Neural crest cell (in vitro differentiated cells): ENCODE data around the gene PRR12. TPM values are rescaled to one million over a fixed set of nuclear protein-coding genes. Genes with fewer than 3 reads are reported as not detected.

Experiments used
- DNase-seq: peaks from one replicate; pipeline ENCODE4 v3.0.0; 2021; ENCODE audit warnings: low read depth, mixed read lengths, low spot score
- H3K27ac Mint-ChIP-seq: one replicate; pipeline ENCODE4 v1.8.0; 2021; ENCODE audit warnings: mild to moderate bottlenecking, mixed read lengths; ENCODE audit not compliant: unreplicated experiment
- H3K27me3 Mint-ChIP-seq: 2 replicates; pipeline ENCODE4 v1.8.0; 2021; ENCODE audit warnings: low read depth, mild to moderate bottlenecking, mixed read lengths
- H3K36me3 Mint-ChIP-seq: 2 replicates; pipeline ENCODE4 v1.8.0; 2021; ENCODE audit warnings: low read depth, mild to moderate bottlenecking, mixed read lengths
- H3K4me1 Mint-ChIP-seq: 2 replicates; pipeline ENCODE4 v1.8.0; 2021; ENCODE audit warnings: mixed read lengths
- H3K4me3 Mint-ChIP-seq: one replicate; pipeline ENCODE4 v1.8.0; 2021; ENCODE audit warnings: mild to moderate bottlenecking, mixed read lengths
- H3K9me3 Mint-ChIP-seq: 2 replicates; pipeline ENCODE4 v1.8.0; 2021; ENCODE audit warnings: mixed read lengths
- total RNA-seq: library from RNA; stranded (reverse); gene quantifications from 2 replicates; pipeline ENCODE4 v1.2.1, GENCODE V29; 2021
- TF ChIP-seq, protein P1 (sequence below): fragments of 200-600 bp; sonication (generic); conservative IDR thresholded peaks from 2 replicates; pipeline ENCODE4 v1.5.0; 2021; ENCODE audit warnings: antibody characterized with exemption, mild to moderate bottlenecking

PRR12 gene
- total RNA-seq, 1 donor from 2014 or later, result 51.7 TPM

DNA sequence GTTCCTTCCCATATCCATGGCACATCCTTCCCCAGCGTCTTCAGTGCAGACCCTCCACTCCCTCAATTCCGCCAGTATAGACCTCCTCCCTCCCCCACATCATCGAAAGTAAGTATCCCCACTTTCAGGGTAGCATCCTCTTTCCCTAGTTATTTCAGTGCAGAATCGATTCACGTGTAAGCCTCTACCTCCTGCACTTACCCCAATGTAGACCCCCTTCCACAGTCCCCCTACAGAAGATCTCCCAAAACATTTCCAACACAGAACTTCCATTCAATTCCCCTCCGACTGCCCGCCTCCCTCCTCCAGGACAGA lies 74.0 kb downstream of the PRR12 start:
- Mint-ChIP-seq H3K27ac (peak overlapping the region; percentile 97), H3K9me3 (no peaks in the 10 kb centered on the region), H3K27me3 (peaks cover 10% of the 10 kb centered on the region), H3K4me3 (peak overlapping the region; percentile 98), H3K4me1 (peaks cover 41% of the 10 kb centered on the region), H3K36me3 (peaks cover 10% of the 10 kb centered on the region)
- TF ChIP-seq, protein P1, sequence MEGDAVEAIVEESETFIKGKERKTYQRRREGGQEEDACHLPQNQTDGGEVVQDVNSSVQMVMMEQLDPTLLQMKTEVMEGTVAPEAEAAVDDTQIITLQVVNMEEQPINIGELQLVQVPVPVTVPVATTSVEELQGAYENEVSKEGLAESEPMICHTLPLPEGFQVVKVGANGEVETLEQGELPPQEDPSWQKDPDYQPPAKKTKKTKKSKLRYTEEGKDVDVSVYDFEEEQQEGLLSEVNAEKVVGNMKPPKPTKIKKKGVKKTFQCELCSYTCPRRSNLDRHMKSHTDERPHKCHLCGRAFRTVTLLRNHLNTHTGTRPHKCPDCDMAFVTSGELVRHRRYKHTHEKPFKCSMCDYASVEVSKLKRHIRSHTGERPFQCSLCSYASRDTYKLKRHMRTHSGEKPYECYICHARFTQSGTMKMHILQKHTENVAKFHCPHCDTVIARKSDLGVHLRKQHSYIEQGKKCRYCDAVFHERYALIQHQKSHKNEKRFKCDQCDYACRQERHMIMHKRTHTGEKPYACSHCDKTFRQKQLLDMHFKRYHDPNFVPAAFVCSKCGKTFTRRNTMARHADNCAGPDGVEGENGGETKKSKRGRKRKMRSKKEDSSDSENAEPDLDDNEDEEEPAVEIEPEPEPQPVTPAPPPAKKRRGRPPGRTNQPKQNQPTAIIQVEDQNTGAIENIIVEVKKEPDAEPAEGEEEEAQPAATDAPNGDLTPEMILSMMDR, result no peak
- DNase-seq, result no peak

DNA sequence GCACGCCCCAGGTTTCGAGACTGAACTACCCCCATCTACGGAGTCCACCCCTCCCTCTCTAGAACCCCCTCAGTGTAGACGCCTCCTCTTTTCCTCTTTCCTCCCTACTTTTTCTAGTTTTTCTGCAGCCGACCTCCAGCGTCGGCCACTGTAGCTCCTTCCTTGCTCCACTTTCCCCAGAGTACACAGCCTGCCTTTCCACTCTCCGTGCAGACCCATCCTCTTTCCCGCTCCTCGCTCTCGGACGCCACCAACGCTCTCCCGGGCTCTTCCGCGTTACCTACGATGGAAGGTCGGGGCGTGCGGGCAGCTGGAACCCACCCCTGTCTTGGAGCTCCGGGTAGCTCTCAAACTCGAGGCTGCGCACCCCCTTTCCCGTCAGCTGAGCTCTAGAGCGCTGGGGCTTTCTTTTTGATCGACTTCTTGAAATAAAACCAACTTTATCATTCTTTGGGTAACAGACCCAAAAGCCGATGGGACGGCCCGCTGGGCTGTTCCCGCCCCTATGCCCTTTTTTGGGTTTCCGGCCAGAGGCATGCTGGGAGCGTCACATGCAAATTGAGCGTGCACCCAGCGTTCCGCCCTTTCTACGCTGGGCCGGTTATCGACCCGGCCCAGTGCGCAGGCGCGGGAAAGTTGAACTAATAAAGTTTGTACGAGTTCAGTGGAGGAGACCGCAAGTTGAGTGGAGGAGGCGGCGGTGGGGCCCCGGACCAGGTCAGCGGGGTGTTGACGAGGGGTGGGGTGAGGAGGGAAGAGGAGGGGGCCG lies 74.6 kb downstream of the PRR12 start, which contains the start of the genes BCL2L12 and IRF3:
TSS of gene BCL2L12 (plus strand) at position 583 of the 769 bp plus-strand sequence. CDS start 760 bp downstream, outside the sequence.
TSS of gene IRF3 (minus strand) at position 507 of the 769 bp plus-strand sequence. CDS start 1,019 bp downstream, outside the sequence.
- H3K27ac Mint-ChIP-seq, result peak within 1 kb of the TSS; percentile 97
- H3K4me1 Mint-ChIP-seq, result peaks cover 41% of the 10 kb centered on the region
- peaks cover 5% of the 10 kb centered on the region for H3K36me3 Mint-ChIP-seq
- no peaks in the 10 kb centered on the region for H3K9me3 Mint-ChIP-seq
- peak within 1 kb of the TSS; percentile 98 for H3K4me3 Mint-ChIP-seq
- TF ChIP-seq, protein P1, result no peak
- H3K27me3 Mint-ChIP-seq, result peaks cover 10% of the 10 kb centered on the region
- DNase-seq, result peak; percentile 96

DNA sequence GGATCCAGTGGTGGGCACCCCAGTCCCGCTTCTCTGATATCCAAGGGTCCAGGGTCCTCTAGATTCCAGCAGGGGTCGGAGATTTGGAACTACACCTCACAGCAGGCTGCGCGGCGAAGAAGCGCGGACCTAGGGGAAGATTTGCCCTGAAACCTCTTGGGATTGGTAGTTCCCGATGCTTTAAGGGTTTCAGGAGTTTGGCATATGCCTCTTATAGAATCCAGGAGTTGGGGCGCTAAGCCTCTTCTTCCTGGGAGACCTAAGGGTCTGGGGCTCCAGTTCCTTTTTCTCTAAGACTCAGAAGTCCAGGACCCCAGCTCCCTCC lies 75.1 kb downstream of the PRR12 start:
- peak overlapping the region; percentile 97 for H3K27ac Mint-ChIP-seq
- no peaks in the 10 kb centered on the region for H3K9me3 Mint-ChIP-seq
- DNase-seq, result no peak

DNA sequence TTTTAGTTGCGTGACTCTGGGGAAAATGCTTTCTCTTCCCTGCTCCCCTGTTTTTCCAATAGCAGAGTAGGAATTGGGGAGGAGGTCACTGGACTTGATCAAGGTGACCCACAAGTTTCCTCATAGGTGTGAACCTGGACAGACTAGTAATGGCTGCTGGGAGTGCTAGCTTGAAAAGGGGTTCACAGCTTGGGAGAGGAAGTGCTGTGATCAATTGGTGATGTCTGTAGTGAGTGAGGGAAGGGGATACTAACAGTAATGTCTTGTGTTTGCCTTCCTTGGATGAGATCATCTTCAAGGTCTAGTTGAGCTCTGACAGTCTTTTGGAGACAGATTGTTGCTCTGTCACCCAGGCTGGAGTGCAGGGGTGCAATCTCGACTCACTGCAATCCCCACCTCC lies 76.5 kb downstream of the PRR12 start:
- TF ChIP-seq, protein P1, result no peak
- H3K27ac Mint-ChIP-seq, result peak overlapping the region; percentile 57
- H3K27me3 Mint-ChIP-seq, result peaks cover 10% of the 10 kb centered on the region
- H3K36me3 Mint-ChIP-seq, result peaks cover 5% of the 10 kb centered on the region
- peaks cover 50% of the 10 kb centered on the region for H3K4me1 Mint-ChIP-seq
- no peaks in the 10 kb centered on the region for H3K9me3 Mint-ChIP-seq
- peak overlapping the region; percentile 98 for H3K4me3 Mint-ChIP-seq
- DNase-seq, result no peak

More for the DNA sequence above, 75.1 kb downstream of the PRR12 start:
- Mint-ChIP-seq H3K4me3 (peak overlapping the region; percentile 98), H3K36me3 (peaks cover 5% of the 10 kb centered on the region), H3K27me3 (peaks cover 10% of the 10 kb centered on the region), H3K4me1 (peaks cover 41% of the 10 kb centered on the region)
- TF ChIP-seq, protein P1, result peak; percentile 26

DNA sequence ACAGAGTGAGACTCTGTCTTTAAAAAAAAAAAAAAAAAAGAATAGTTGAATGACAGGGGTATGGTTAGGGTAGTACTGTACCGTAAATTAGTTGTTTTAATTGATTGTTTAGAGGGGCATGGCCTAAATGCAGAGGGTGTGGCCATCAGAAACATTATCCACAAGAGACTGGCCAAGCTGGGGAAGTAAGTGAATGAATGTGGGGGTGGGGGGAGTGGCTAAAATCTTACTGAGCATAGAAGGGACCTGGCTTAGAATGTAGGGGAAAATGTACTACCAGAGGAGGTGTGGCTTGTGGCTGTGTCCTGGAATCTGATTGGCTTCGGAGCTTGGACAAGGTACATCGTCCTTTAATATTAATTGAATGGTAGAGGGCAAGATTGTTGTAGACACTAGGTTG lies 78.5 kb downstream of the PRR12 start:
- no peak overlapping the region for H3K27ac Mint-ChIP-seq
- peaks cover 43% of the 10 kb centered on the region for H3K4me1 Mint-ChIP-seq
- no peak for DNase-seq
- H3K4me3 Mint-ChIP-seq, result peak overlapping the region; percentile 70
- TF ChIP-seq, protein P1, result no peak
- H3K9me3 Mint-ChIP-seq, result no peaks in the 10 kb centered on the region
- H3K36me3 Mint-ChIP-seq, result peaks cover 5% of the 10 kb centered on the region
- peaks cover 10% of the 10 kb centered on the region for H3K27me3 Mint-ChIP-seq
